Bladder microvascular endothelial cell (primary cell): Measurements from ENCODE around the gene PAX2. TPM values are rescaled to one million over a fixed set of nuclear protein-coding genes. Genes with fewer than 3 reads are reported as not detected.

Experiments used
- total RNA-seq: library from RNA; depleted of rRNA; stranded (reverse); fragments of >200 nt; gene quantifications from 2 replicates; pipeline ENCODE4 v1.2.3, GENCODE V29; 2014

PAX2 gene
- total RNA-seq, result not detected in 2 replicates

GRCh38 chr10:100744987-100745881, at the start of gene PAX2:
PAX2 (plus strand) TSS chr10:100745582; CDS start chr10:100746261, 679 bp downstream.

Other genes starting within 250 kb of the PAX2 start
- 1.6 and 3.6 TPM in 2 replicates for gene SEC31B, start 225.7 kb upstream of the PAX2 start, total RNA-seq
- 143 and 224 TPM in 2 replicates for gene NDUFB8, start 215.7 kb upstream of the PAX2 start, total RNA-seq
- 3.6 and 13.8 TPM in 2 replicates for gene HIF1AN, start 209.6 kb upstream of the PAX2 start, total RNA-seq
- 17.2 and 31.5 TPM in 2 replicates for gene SLF2, start 167.4 kb downstream of the PAX2 start, total RNA-seq
- 1.8 and 2.8 TPM in 2 replicates for gene SEMA4G, start 223.9 kb downstream of the PAX2 start, total RNA-seq
- gene MRPL43, start 241.9 kb downstream of the PAX2 start, total RNA-seq, result 38.6 and 48.6 TPM in 2 replicates
- gene TWNK, start 242.0 kb downstream of the PAX2 start, total RNA-seq, result 3.7 and 11.5 TPM in 2 replicates